HG03520 (cell line): ENCODE results near the gene CCDC40.
"Not testable (repeated sequence)": the region's sequence is repeated elsewhere in the genome, so short reads cannot be mapped to it uniquely, and the experiment has no call there.

Source experiments
- ATAC-seq: cut with Tn5 transposase; IDR thresholded peaks from one replicate; pipeline ENCODE4 v1.9.1; 2021; ENCODE audit warnings: mild to moderate bottlenecking, moderate library complexity; ENCODE audit not compliant: unreplicated experiment

Gene CCDC40

GRCh38 chr17:80036715-80037477, 454 bp downstream of the CCDC40 start:
- no peak for ATAC-seq

- no peak for ATAC-seq
Measured at GRCh38 chr17:80043963-80044362, 7.5 kb downstream of the CCDC40 start.

GRCh38 chr17:80045703-80046102, 9.3 kb downstream of the CCDC40 start:
- ATAC-seq: no peak

- not testable (repeated sequence) for ATAC-seq
Measured at GRCh38 chr17:80046709-80047108, 10.3 kb downstream of the CCDC40 start.

- no peak for ATAC-seq
Measured at GRCh38 chr17:80047176-80047575, 10.7 kb downstream of the CCDC40 start.

GRCh38 chr17:80049986-80050385, 13.5 kb downstream of the CCDC40 start:
- no peak for ATAC-seq

GRCh38 chr17:80050706-80051105, 14.3 kb downstream of the CCDC40 start:
- no peak for ATAC-seq

GRCh38 chr17:80051681-80052080, 15.2 kb downstream of the CCDC40 start:
- ATAC-seq: no peak

GRCh38 chr17:80053102-80053501, 16.7 kb downstream of the CCDC40 start:
- ATAC-seq: no peak

DNA sequence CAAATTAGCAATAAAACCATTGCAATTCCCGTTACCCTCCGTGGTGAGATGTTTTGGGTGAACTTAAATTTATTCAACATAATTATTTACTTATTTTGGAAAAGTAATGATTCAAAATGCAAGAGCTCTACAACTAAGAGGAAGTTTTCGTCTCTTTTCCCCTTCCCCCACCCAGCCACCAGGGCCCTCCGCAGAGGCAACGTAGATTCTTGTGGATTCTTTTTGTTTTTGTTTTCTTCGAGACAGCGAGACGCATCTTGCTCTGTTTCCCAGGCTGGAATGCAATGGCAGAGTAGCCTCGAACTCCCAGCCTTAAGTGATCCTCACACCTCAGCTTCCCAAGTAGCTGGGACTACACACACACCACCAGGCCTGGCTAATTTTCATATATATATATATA, 19.2 kb downstream of the CCDC40 start:
- ATAC-seq: no peak

- ATAC-seq: no peak
Measured at GRCh38 chr17:80058311-80058955, 22.0 kb downstream of the CCDC40 start.

- ATAC-seq: no peak
Measured at GRCh38 chr17:80060644-80061043, 24.2 kb downstream of the CCDC40 start.

- ATAC-seq: no peak
Measured at GRCh38 chr17:80061421-80061820, 25.0 kb downstream of the CCDC40 start.

DNA sequence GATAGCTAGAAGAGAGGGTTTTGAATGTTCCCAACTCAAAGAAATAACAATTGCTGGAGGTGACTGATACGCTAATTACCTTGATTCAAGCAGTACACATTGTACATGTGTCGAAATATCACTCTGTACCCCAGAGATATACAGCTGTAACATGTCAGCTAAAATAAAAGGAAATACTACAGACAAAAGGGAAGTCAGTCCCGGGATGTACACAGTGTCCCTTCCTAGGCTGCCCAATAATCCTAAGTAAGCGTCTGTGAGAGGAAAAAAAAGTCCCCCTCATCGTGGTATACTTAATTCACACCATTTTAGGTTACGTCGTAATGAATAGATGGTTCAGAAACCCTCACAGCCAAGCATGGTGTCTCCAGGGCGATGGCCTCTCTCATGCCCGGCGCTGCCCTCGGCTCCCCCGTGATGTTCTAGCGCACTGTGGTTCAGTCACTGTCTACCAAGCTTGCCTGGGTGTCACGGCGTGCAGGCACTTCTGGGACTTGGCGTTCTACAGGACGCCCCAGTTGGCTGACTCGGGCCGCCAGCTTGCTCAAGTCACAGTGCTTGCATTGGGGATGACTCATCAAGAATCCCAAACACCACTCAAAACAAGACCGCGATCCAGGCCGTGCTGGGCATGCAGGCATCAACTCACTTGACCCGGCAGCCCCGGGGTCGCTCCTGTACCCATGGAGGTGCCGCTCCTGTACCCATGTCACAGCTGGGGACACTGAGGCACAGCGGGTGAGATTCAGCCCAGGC, 27.6 kb downstream of the CCDC40 start:
- ATAC-seq: no peak

DNA sequence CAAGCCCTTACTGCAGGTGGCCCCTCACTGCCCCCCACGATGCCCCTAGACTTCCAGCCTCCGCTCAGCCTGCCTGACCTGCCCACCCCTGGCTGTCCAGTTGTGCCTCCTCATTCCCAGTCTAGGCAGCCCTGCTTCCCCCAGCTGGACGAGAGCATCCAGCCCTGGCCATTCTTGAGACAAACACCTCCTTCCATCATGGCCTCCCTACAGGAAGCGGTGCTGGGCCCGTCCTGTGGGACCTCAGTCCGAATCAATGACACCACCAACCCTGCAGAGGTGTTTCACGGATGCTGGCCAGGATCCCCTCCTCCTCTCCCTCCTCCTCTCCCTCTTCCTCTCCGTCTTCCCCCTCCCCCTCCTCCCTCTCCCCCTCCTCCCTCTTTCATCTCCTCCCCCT, 28.3 kb downstream of the CCDC40 start:
- no peak for ATAC-seq

DNA sequence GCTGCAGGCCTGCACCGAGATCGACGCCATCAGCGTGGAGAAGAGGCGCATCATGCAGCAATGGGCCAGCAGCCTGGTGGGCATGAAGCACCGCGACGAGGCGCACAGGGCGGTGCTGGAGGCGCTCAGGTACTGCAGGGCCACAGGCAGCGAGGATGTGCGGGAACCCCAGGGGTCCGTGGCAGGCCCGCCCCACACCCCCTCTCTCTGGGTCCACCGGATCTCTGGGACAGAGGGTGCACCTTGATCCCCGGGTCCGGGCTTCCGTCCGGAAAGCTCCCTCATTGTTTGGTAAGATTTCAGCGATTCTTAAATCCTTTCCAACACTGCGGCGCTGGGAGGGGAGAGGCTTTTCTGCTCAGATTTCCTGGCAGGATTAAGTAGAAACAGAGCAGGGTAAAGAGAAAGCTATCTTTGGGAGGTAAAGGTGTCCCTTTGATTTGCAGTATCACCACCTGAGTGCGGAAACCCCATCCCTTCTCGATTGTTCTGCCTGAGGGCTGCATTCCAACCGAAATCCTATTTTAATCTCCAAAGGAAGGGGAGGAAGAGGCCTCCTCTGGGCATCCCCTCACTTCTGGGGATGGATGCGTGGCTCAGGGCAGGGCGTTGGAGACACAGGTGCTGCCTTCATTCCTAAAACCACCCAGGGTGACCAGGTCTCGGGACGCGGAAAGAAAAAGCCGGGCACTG, 29.2 kb downstream of the CCDC40 start:
- ATAC-seq: no peak

DNA sequence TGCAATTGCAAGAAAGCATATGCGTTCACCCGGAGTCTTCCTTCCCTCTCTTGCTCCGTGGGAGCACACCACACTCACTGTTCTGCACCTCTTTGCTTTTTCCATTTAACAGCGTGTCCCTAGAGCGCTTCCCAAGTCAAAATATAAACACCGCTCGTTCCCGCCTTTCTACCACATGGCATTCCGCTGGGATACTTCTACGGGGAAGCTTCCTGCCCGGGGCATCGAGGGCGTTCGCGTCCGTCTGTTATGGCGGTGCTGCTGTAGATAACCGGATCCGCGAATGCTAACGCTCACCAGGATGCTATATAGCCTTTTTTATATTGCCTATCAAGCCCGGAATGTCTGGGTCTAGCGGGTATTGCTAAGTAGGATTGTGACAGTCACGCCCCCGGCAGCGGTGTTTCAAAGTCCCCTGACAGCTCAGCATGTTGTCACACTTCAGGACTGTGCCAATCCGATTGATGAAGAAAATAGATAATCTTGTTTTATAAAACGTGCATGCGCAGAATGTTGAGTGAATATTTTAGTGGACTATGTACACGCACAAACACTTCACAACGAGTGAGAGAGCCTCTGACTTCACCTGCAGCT, 31.0 kb downstream of the CCDC40 start:
- ATAC-seq: no peak

GRCh38 chr17:80068301-80069222, 32.1 kb downstream of the CCDC40 start:
- no peak for ATAC-seq

DNA sequence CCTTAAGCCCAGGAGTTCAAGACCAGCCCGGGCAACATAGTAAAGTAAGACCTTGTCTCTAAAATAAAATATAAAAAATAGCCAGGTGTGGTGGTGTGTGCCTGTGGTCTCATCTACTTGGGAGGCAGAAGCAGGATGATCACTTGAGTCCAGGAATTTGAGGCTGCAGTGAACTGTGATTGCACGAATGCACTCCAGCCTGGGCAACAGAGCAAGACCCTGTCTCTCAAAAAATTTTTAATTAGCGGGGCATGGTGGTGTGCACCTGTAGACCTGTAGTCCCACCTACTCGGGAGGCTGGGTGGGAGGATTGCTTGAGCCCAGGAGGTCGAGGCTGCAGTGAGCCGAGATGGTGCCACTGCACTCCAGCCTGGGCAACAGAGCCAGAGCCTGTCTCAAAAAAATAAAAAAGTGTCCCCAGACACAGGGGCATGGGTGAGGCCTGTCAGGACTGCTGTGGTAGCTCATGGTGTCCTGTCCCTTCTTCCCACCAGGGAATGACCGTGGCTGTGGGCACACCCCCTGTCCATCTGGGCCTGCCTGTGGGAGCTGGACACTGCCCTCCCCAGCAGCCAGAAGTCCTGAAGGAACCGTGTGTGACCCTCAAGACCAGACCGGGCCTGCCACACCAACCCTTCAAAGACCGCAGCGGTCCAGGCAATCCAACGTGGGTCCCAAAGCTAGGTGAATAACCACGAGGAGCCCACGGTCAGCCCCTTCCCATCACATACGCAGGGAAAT, 34.1 kb downstream of the CCDC40 start:
- ATAC-seq: no peak
